Brain microvascular endothelial cell (primary cell): ENCODE results near the gene DUT.
"Not testable (repeated sequence)": the region's sequence is repeated elsewhere in the genome, so short reads cannot be mapped to it uniquely, and the experiment has no call there.

Experiments used
- DNase-seq: peaks from one replicate; pipeline ENCODE4 v3.0.0-alpha.2; 2020
- H3K27ac ChIP-seq: fragments of 250-450 bp; sonication (Bioruptor Pico); 2 replicates; pipeline ENCODE4 v1.5.1; 2020; ENCODE audit warnings: mild to moderate bottlenecking, moderate library complexity
- H3K27me3 ChIP-seq: fragments of 250-450 bp; sonication (Bioruptor Pico); replicated peaks from 2 replicates; pipeline ENCODE4 v1.5.1; 2020; ENCODE audit warnings: mild to moderate bottlenecking
- H3K36me3 ChIP-seq: fragments of 250-450 bp; sonication (Bioruptor Pico); replicated peaks from 2 replicates; pipeline ENCODE4 v1.5.1; 2020; ENCODE audit warnings: mild to moderate bottlenecking
- H3K4me3 ChIP-seq: 2 replicates; pipeline ENCODE4 v1.5.1; 2011; ENCODE audit warnings: low read depth, mild to moderate bottlenecking, control low read depth, low read length, moderate library complexity
- CTCF ChIP-seq: IDR thresholded peaks from 2 replicates; pipeline ENCODE4 v1.5.1; 2011; ENCODE audit warnings: low read depth, mild to moderate bottlenecking, moderate library complexity, low read length, control low read depth, inconsistent platforms; ENCODE audit errors: missing control alignments
- in situ Hi-C: cut with HindIII; loops from 2 replicates; pipeline ENCODE4 v1.10.0; 2017; ENCODE audit warnings: low sequenced_read_pairs, low pct_ligation_motif_present

DUT gene

DNA sequence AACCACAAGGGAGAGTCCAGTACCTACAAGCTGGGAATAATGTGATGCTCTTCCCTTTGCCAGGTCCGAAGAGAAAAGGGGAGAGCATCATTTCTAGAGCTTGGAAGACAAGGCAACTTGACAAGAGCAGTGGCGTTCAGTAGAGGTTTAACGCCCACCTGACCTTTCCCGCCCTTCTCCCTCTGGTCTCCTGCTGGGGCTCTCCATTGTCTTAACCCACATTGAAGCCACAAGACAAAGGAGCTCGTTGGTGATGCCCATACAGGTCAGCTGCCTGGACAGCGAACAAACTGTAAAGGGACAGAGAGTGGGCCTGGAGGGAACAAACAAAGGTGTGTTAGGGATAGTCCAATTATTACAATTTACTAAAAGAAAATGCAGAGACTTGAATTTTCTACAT lies 13.1 kb upstream of the DUT start:
- Histone ChIP-seq H3K4me3 (no peak overlapping the region), H3K27ac (no peak overlapping the region), H3K36me3 (no peaks in the 10 kb centered on the region), H3K27me3 (no peaks in the 10 kb centered on the region)
- TF ChIP-seq CTCF: no peak
- in situ Hi-C loops: no loop called here
- no peak for DNase-seq

- in situ Hi-C loops: no loop called here
- no peak for DNase-seq
- H3K4me3 ChIP-seq: no peak overlapping the region
- TF ChIP-seq CTCF: no peak
- H3K27ac ChIP-seq: no peak overlapping the region
- no peaks in the 10 kb centered on the region for H3K27me3 ChIP-seq
- no peaks in the 10 kb centered on the region for H3K36me3 ChIP-seq
Measured at GRCh38 chr15:48323294-48323693, 7.9 kb upstream of the DUT start.

GRCh38 chr15:48324949-48325348 lies 6.3 kb upstream of the DUT start:
- Histone ChIP-seq H3K27ac (no peak overlapping the region), H3K4me3 (no peak overlapping the region), H3K36me3 (no peaks in the 10 kb centered on the region), H3K27me3 (no peaks in the 10 kb centered on the region)
- no peak for DNase-seq
- in situ Hi-C loops: no loop called here
- TF ChIP-seq CTCF: no peak

GRCh38 chr15:48325400-48325799 lies 5.8 kb upstream of the DUT start:
- no peak for TF ChIP-seq CTCF
- H3K4me3 ChIP-seq: no peak overlapping the region
- DNase-seq: no peak
- in situ Hi-C loops: no loop called here
- H3K27me3 ChIP-seq: no peaks in the 10 kb centered on the region
- no peak overlapping the region for H3K27ac ChIP-seq
- no peaks in the 10 kb centered on the region for H3K36me3 ChIP-seq

DNA sequence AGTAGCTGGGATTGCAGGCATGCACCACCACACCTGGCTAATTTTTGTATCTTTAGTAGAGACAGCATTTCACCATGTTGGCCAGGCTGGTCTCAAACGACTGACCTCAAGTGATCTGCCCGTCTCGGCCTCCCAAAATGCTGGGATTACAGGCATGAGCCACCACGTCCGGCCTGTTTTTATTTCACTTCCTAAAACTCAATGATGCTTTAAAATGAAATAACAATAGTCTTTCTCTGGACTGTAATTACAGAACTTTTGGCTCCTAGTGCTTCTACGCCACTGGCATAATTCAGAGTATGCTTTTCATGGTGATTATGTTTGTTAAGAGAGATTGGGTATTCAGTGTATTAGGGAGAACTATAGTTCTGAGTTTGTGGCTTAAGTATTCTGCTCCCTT lies 5.0 kb upstream of the DUT start:
- H3K4me3 ChIP-seq, DNase-seq, in situ Hi-C loops, H3K27me3 ChIP-seq, H3K27ac ChIP-seq, H3K36me3 ChIP-seq: not testable (repeated sequence)

DNA sequence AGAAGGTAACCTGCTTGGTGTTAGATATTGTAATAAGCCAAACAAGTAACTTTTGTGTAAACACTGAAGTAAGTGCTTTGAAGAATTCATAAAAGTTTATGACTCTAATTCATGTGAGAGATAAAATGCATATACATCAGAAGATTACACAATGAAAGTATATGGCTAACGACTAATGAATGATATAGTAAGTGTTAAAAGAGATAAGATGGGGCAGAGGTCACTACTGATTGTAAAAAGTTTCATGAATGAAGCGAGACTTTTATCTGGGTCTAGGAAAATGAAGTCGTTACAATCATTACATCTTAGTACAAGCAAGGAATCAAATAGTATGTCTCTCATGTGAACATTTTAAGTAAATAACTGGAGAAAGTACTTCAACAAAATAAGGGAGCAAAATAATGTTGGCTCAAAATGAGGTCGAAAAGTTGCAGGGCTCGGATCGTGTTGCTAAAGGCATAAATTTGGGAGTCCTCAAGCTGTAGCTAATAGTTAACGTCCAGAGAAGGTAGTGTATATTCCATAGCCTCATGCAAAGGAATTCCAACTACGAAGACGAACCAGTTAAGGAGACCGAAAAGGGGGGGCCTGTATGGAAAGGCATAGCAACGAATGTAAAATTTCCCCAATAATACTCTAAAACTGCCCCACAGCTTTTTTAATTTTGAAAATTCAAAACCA lies 984 bp upstream of the DUT start:
- H3K27me3 ChIP-seq: no peaks in the 10 kb centered on the region
- TF ChIP-seq CTCF: no peak
- in situ Hi-C loops: no loop called here
- peak overlapping the region; percentile 79 for H3K4me3 ChIP-seq
- no peaks in the 10 kb centered on the region for H3K36me3 ChIP-seq
- peak; percentile 4 for DNase-seq
- peak overlapping the region; percentile 85 for H3K27ac ChIP-seq
